Prostate gland (tissue), 2 donors: ENCODE data around the gene ZNF813. TPM values are rescaled to one million over a fixed set of nuclear protein-coding genes. Genes with fewer than 3 reads are reported as not detected.
"Not testable (repeated sequence)": the region's sequence is repeated elsewhere in the genome, so short reads cannot be mapped to it uniquely, and the experiment has no call there.

Source experiments
- DNase-seq: peaks from one replicate; pipeline ENCODE4 v3.0.0-alpha.2; 2019; ENCODE audit warnings: low spot score
- H3K27ac ChIP-seq, 2 donors: fragments of 200-600 bp; sonication (generic); 2 replicates each; pipeline ENCODE4 v1.5.1; 2017 to 2019
- H3K27me3 ChIP-seq: fragments of 200-600 bp; sonication (generic); replicated peaks from 2 replicates; pipeline ENCODE4 v1.5.1; 2019; ENCODE audit not compliant: insufficient read depth
- H3K36me3 ChIP-seq, 2 donors: fragments of 200-600 bp; sonication (generic); 1 replicate in 1 of 2; 2 replicates in 1 of 2; pipeline versions ENCODE4 v1.5.1 to v1.8.1; 2017 to 2019
- H3K4me1 ChIP-seq: fragments of 200-600 bp; sonication (generic); replicated peaks from 2 replicates; pipeline ENCODE4 v1.5.1; 2019
- H3K4me3 ChIP-seq, 2 donors: fragments of 200-600 bp; sonication (generic); 2 replicates each; pipeline ENCODE4 v1.5.1; 2017 to 2019
- H3K9me3 ChIP-seq: fragments of 200-600 bp; sonication (generic); 2 replicates; pipeline ENCODE4 v1.5.1; 2017
- POLR2A ChIP-seq: fragments of 450-650 bp; IDR thresholded peaks from one replicate; pipeline ENCODE4 v1.6.1; 2016; ENCODE audit warnings: antibody characterized with exemption, mild to moderate bottlenecking
- POLR2AphosphoS5 ChIP-seq: sonication (generic); formaldehyde crosslinking; IDR thresholded peaks from one replicate; pipeline ENCODE4 v1.6.1; 2017; ENCODE audit warnings: antibody characterized with exemption
- WGBS: methylation state at CpG from one replicate; pipeline ENCODE4 v1.1.5; 2018; 5-methylcytosine and 5-hydroxymethylcytosine counted together
- intact Hi-C: fragments of 100-400 bp; cut with DNase I; formaldehyde crosslinking; loops from one replicate; pipeline ENCODE4 v1.14.2; 2022
- total RNA-seq, 2 donors: library from RNA; depleted of rRNA; stranded (reverse); fragments of >200 nt; gene quantifications; one replicate each; pipeline ENCODE4 v1.1.0, GENCODE V29; 2016
- TF ChIP-seq, protein P1 (sequence below), 4 experiments: fragments of 200-600 bp in 2 of 4; fragments of 450-650 bp in 2 of 4; sonication (generic) in 2 of 4; IDR thresholded peaks; 1 replicate in 3 of 4; 2 replicates in 1 of 4; pipeline ENCODE4 v1.5.1; 2016 to 2019; ENCODE audit warnings: antibody characterized with exemption in 4 of 4, mild to moderate bottlenecking in 2 of 4, moderate library complexity in 2 of 4

Gene ZNF813
- total RNA-seq, 2 donors from 2014 or later: 6.8 to 9.1 TPM

DNA sequence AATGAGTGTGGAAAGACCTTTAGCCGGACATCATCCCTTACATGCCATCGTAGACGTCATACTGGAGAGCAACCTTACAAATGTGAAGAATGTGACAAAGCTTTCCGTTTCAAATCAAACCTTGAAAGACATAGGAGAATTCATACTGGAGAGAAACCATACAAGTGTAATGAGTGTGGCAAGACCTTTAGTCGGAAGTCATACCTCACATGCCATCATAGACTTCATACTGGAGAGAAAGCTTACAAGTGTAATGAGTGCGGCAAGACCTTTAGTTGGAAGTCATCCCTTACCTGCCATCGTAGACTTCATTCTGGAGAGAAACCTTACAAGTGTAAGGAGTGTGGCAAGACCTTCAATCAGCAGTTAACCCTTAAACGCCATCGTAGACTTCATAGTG is 11.7 kb upstream of the ZNF813 start:
- H3K27ac ChIP-seq: no peak overlapping the region
- DNase-seq: no peak
- no peaks in the 10 kb centered on the region for H3K27me3 ChIP-seq
- H3K36me3 ChIP-seq: peaks cover 9 to 12% of the 10 kb centered on the region in 2 donors
- H3K9me3 ChIP-seq: no peaks in the 10 kb centered on the region
- WGBS: 94% methylated on average over 9 of the region's 9 CpGs
- no peaks in the 10 kb centered on the region for H3K4me1 ChIP-seq
- no peak overlapping the region for H3K4me3 ChIP-seq
- intact Hi-C loops: no loop called here
- TF ChIP-seq, protein P1, sequence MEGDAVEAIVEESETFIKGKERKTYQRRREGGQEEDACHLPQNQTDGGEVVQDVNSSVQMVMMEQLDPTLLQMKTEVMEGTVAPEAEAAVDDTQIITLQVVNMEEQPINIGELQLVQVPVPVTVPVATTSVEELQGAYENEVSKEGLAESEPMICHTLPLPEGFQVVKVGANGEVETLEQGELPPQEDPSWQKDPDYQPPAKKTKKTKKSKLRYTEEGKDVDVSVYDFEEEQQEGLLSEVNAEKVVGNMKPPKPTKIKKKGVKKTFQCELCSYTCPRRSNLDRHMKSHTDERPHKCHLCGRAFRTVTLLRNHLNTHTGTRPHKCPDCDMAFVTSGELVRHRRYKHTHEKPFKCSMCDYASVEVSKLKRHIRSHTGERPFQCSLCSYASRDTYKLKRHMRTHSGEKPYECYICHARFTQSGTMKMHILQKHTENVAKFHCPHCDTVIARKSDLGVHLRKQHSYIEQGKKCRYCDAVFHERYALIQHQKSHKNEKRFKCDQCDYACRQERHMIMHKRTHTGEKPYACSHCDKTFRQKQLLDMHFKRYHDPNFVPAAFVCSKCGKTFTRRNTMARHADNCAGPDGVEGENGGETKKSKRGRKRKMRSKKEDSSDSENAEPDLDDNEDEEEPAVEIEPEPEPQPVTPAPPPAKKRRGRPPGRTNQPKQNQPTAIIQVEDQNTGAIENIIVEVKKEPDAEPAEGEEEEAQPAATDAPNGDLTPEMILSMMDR (IDR thresholded peaks at IDR 0.05): no peak
- no peak for TF ChIP-seq POLR2AphosphoS5
- no peak for TF ChIP-seq POLR2A

DNA sequence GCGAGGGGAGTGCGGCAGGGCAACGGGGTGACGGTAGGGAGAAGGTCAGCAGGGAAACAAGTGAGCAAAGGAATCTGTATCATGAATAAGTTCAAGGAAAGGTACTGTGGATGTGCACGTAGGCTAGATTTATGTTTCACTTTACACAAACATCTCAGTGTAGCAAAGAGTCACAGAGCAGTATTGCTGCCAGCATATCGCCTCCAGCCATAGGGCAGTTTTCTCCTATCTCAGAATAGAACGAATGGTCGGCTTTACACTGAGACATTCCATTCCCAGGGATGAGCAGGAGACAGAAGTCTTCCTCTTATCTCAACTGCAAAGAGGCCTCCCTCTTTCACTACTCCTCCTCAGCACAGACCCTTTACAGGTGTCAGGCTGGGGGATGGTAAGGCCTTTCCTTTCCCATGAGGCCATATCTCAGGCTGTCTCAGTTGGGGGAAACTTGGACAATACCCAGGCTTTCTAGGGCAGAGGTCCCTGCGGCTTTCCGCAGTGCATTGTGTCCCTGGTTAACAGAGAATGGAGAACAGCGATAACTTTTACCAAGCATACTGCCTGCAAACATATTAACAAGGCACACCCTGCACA is 7.3 kb upstream of the ZNF813 start:
- H3K9me3 ChIP-seq, intact Hi-C loops, H3K4me1 ChIP-seq, H3K4me3 ChIP-seq, H3K27me3 ChIP-seq, H3K36me3 ChIP-seq: not testable (repeated sequence)
- DNase-seq: peak; percentile 49
- 25% methylated on average over 11 of the region's 11 CpGs for WGBS
- H3K27ac ChIP-seq: peak overlapping the region; percentile 39 to 72

DNA sequence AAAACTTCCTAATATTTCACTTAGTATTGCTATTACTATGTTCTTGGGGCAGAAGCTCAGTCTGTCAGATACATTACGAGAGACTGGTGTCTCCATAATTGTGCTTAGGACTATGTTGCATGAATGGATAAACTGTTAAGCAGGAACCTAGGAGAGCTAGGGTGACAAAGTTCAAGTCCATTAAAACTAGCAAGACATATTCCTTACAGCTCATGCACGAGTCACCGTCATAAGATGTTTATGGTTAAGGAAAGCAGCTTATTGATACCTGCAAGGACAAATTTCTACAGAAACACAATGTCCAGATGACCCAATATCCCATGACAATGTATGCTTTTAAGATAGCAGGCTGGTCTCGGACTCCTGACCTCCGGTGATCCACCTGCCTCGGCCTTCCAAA is 5.7 kb upstream of the ZNF813 start:
- TF ChIP-seq, protein P1 (IDR thresholded peaks at IDR 0.05): no peak
- TF ChIP-seq POLR2AphosphoS5 (no peak), POLR2A (no peak)
- no peaks in the 10 kb centered on the region for H3K36me3 ChIP-seq
- H3K4me3 ChIP-seq: no peak overlapping the region
- peak overlapping the region in 1 of 2 donors; percentile 72 for H3K27ac ChIP-seq
- H3K9me3 ChIP-seq: no peaks in the 10 kb centered on the region
- DNase-seq: no peak
- 96% methylated on average over 6 of the region's 6 CpGs for WGBS
- H3K4me1 ChIP-seq: no peaks in the 10 kb centered on the region
- no peaks in the 10 kb centered on the region for H3K27me3 ChIP-seq
- intact Hi-C loops: no loop called here

DNA sequence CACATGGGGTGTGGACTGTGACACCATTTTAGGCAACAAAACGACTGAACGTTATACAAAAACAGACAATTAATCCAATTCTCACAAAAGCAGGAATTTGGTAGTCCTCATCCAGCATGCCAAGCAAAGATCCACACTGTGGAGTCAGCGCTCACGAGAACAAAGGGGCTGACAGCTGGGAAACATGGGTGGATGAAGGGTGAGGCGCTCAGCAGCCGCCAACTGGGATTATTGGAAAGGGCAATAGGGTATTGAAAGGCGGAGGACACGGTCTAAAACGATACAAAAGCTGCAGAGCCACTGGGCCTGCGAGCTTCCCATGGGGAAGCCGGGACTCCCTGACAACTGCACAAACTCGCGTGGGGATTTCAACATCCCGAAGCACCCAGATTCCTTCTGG is 4.7 kb upstream of the ZNF813 start:
- intact Hi-C loops: no loop called here
- no peaks in the 10 kb centered on the region for H3K4me1 ChIP-seq
- no peak overlapping the region for H3K4me3 ChIP-seq
- TF ChIP-seq POLR2A (no peak), POLR2AphosphoS5 (no peak)
- TF ChIP-seq, protein P1 (IDR thresholded peaks at IDR 0.05): no peak
- WGBS: 66% methylated on average over 14 of the region's 14 CpGs
- H3K27ac ChIP-seq: peak overlapping the region; percentile 33 to 64
- no peaks in the 10 kb centered on the region for H3K36me3 ChIP-seq
- no peak for DNase-seq
- H3K9me3 ChIP-seq: no peaks in the 10 kb centered on the region
- H3K27me3 ChIP-seq: no peaks in the 10 kb centered on the region

DNA sequence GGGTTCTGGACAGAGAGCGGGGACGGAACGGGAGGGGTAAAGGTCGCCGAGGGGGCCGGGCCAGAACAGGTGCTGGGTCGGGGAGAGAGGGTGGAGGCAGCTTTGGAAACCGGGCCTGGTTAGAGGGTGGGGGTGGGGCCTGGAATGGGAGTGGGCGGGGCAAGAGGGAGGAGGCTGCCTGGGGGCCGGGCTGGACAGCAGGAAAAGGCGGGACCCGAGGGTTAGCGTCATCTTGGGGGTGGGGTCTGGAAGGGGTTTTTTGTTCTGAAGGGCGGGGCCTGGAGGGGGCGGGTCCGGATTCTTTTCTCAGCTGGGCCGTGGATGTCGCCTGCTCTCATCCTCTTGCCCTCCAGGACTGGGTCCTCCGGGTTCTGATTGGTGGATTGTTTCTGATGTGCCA is 4.3 kb upstream of the ZNF813 start:
- TF ChIP-seq POLR2A (no peak), POLR2AphosphoS5 (no peak)
- TF ChIP-seq, protein P1 (IDR thresholded peaks at IDR 0.05): no peak
- Histone ChIP-seq H3K4me1 (no peaks in the 10 kb centered on the region), H3K27me3 (no peaks in the 10 kb centered on the region), H3K36me3 (no peaks in the 10 kb centered on the region), H3K4me3 (no peak overlapping the region), H3K9me3 (no peaks in the 10 kb centered on the region), H3K27ac (peak overlapping the region; percentile 33 to 64)
- intact Hi-C loops: no loop called here
- DNase-seq: no peak
- WGBS: 25% methylated on average over 18 of the region's 19 CpGs
